NCI-H748 treated with DMSO at 0.1 percent for 48 hours (cell line): ENCODE results near the gene CFAP77.

ENCODE experiments used
- DNase-seq: peaks from one replicate; lab custom pipeline; 2025; lab: John Stamatoyannopoulos, UW

CFAP77 gene

DNA sequence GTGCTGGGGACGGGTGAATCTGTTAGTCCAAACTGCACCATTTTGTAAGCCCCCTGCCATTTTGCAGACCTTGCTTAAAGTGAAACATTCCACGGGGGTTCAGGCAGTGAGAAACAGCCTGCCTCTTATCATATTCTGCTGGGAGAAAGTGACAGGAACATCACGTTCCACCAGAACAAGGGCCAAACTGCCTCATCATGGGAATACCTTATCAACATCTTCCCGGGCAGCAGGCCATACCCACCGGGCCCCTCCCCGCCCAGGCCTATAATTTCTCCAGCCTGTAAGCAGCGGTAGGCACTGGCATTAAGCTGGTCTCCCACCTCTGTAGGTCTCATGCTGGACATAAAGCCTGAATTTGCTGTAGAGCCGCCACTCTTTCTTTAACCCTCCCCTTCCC lies 1.5 kb upstream of the CFAP77 start:
- no peak for DNase-seq

- no peak for DNase-seq
These were observed 631 bp downstream of the CFAP77 start for GRCh38 chr9:132410642-132411041.

DNA sequence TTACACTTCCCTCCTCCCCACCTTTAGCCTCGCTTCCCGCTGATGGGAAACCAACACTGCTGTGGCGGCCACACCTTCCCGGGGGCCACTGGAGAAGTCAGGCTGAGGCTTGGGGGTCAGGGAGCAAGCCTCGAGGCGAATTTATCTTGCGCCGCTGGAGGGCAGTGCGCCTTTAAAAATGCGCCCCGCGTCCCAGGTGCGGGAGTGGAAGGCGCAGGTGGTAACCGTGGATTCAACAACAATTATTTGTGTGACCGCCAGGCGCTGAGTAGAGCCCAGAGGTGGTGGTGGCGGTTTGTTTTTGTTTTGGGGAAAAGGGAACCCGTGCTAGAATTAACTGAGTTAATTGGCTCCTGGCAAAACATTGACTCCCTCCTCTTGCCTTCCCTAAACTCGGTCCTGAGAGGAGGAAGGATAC lies 1.1 kb downstream of the CFAP77 start:
- peak; percentile 68 for DNase-seq

DNA sequence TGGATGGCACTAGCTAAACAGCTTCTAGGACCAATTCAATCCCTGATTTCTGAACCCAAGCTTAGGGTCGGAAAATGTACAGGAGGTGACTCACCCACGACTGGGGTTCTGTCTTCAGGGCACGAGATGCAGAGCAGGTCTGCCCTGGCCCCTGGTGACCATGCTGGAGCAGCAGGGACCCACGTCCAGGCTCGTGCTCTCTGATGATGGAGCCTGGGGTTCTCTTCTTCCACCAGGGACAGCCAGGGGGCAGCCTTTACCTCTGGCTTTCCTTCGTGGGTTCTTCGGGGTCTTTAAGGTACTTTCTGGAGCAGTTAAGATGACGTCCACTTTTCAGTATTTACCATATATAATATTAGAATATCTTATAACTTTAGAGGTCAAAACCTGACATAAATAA lies 2.1 kb downstream of the CFAP77 start:
- peak; percentile 21 for DNase-seq

DNA sequence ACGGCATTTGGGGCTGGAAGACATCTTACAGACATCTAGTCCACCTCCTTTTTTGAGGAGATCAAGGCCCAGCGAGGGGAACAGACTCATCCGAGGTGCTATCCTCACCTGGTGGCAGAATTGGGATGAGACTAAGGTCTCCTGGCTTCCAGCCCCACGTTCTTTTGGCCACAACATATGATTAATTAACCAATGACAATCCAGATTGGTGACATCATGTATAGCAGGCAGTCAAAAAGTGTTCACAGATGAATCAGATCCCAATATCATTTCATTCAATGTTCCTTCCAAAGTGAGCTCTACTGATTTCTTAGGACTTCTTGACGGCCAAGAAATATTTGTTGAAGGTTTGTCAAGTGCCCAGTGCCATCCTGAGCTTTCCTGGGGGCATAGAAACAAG lies 3.9 kb downstream of the CFAP77 start:
- no peak for DNase-seq

DNA sequence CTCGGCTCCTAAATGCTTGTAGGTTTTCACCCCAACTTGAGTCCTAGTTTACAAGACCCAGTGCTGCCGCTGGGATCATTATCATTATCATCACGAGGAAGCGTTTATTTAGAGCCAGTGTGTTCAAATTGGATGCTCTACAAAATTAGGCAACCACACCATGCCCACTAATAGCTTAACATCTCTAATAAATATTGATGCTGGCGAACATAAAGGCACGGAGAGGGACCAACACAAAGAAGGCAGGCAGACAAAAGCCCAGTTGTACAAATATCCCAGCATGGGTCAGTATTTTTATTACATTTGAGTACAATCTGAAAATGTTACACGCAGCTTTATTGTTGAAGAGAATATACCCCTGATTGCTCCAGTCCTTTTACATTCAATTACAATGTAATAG lies 4.7 kb downstream of the CFAP77 start:
- peak; percentile 79 for DNase-seq

- DNase-seq, result peak; percentile 42
These were observed 5.2 kb downstream of the CFAP77 start for GRCh38 chr9:132415181-132415580.

GRCh38 chr9:132418726-132419363 lies 8.8 kb downstream of the CFAP77 start:
- DNase-seq, result peak; percentile 20

GRCh38 chr9:132422574-132422973 lies 12.6 kb downstream of the CFAP77 start:
- no peak for DNase-seq

DNA sequence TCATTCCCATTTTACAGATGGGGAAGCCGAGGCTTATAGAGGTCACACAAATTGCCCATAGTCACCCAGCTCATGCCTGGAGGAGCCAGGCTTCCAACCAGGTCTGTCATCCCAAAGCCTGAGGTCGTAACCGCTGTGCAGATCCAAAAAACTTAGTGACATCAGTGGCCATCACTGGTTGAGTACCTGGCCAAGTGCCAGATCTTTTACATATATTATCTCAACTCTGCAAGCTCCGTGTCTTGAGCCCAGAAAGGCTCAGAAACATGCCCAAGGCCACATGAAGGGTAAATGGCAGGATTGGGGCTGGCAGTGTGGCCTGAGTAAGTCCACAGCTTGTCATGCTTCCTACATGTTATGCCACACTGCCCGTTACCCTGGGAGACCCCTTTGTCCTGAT lies 13.5 kb downstream of the CFAP77 start:
- no peak for DNase-seq

DNA sequence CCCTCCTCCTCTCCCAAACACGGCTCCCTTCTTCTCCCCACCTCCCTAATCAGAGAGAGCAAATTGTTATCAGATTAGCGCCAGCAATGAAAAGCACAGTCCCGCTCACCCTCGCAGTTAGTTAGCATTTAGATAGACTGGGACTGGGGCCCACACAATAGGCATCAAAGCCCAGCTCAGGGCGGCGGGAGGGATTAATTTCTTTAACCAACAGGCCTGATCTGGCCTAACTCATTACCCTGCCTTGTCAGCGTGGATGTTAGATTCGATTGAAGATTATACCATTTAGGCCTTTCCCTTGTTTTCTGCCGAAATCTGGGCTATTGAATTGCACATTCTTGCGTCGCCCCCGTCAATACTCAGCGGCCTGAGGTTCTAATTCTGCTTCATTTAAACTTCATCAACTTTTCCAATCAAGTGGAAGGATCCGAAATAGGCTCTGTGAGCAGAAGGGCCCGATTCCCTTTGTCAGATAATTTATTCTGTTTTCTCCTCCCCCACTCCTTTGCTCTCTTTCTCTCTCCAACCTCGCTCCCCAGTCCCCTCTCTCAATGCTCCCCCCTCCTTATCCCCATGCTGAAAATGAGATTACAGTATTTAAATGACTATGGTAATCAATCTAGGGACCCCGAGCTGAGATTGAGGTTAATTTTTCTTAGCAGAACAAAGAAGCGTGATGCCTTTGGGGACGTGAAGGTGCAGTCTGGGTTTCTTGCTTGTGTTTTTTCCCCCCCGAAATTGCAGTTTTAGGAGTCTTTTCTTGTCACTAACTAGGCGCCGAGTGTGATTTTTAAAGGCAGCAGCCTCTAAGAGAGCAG lies 15.1 kb downstream of the CFAP77 start:
- DNase-seq, result no peak

DNA sequence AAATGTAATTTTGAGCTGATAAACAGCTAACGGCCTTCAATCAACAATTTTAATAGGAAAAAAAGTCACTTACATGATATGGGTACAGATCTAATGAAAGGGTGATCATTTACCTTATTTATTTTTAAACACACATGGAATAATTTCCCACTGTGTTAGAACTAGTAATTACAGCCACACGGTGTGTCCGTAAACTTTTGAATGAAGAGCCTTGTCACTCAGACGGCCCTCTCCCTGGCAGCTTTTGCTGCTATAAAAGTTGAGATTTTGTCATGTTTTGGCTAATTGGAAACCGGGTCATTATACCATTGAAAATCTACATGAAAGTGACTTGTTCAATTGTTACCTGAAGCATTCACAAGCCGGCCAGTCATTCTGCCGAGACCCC lies 15.7 kb downstream of the CFAP77 start:
- DNase-seq, result no peak

DNA sequence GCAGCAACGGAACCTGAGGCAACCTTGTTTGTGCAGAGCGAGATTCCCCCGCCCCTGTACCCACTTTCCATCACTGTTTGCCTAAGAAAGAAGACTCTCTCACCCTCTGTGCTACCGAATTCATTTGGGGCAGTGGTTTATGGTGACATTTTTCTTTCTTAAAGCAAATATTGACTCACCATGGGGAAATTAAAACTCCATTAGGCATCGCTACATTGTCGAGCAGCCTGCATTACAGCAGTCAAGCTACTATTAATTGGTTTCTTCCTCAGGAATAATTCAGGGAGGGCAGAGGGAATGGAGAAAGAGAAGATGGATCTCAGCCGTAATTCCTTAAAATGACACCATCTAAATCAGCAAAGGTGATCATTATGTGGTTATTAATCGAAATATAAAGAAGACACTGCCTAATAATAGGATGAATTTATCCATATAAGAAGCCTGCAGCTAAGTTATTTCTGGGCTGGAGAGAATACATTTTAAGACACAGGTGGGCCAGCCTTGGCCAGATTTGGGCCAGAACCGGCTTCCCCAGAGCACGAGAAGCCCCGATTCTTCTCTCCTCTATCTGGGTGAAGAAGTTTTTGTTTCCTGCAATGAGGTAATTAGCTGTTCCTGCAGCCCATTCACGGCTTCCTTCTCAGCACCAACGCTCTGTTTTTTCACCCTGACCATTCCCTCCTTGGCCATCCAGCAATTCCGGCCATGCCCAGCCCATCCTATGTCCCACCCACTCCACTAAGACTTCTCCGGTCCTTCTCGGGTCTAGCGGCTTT lies 16.8 kb downstream of the CFAP77 start:
- peak; percentile 75 for DNase-seq

DNA sequence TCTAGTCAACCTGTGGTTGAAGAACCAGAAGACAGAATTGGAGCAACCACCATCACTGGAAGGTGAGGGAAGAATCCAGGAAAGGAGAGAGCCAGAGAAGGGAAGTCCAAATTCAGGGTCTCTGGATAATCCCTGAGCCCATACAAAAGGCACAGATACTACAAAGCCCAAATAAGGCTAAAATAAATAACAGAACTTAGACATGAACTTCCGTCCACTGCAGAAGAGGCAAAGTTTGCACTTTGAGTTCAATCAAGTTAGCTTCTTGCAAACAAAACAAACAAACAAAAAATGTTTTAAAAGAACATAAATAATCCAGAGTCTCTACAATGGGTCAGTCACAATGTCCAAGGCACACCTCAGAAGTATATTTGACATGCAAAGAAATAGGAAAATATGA lies 21.0 kb downstream of the CFAP77 start:
- DNase-seq, result no peak

GRCh38 chr9:132434881-132435280 lies 24.9 kb downstream of the CFAP77 start:
- no peak for DNase-seq

GRCh38 chr9:132439153-132439552 lies 29.1 kb downstream of the CFAP77 start:
- DNase-seq, result no peak

DNA sequence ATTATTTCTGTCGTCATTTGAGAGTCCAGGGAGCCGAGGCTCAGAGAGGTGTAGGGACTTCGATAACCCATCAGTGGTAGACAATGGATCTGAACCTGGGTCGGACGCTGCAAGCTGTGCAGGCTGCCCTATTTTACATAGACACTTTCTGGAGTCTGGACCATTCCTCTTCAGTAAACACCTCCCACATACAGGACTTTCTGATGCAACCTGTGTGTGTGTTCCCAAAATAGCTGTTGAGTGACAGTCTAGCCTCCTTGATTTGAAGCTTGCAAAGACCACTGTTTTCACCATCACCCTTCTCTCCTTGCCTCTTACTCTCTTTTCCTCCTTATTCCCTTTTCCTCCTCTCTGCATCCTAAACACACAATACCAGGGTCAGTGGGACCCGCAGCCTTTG lies 30.7 kb downstream of the CFAP77 start:
- DNase-seq, result no peak

DNA sequence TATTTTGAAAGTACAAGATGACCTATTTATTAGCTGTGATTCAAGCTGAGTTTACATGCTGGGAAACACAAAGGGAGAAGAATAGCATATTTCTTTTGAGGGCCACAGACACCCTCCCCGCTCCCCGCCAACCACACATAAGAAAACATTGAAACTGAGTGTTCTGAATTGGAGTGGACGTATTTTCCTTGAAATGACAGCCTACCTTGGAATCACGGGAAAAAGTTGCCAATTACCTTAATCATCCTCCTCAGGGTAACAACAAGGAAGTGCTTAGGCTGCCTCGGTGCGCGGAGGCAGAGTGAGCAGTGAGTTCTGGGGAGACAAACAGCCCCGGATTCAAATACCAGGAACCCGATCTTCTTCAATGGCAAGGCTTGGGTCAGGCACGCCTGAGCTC lies 31.4 kb downstream of the CFAP77 start:
- DNase-seq, result no peak

DNA sequence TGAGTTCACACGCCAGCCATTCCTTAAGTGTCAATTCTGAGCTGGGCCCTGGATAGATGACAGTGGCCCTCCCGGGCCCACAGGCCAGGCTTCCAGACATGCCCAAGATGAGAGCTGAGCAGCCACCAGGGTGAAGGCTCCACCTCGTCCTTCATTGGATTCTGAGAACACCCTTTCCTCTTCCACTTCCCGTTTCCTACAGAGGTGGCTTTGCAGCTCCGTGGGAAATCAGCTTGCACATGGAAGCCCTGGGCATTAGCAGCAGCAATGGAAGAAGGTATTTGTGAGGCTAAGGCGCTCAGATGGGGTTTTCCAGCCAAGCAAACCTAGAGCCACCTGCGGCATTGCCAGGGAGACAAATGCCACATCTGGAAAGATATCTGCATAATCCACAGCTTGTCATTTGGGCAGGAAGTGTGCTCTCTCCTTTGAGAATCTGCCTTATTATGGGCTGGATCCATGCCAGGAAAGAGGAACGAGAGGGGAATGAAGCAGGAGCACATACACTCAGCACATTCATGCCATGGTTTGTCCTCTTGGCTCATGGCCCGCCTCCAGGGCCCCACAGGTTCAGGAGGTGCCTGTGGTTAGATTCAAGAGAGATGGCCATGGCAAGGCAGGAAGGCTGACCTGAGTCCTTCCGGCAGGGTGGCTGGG lies 34.1 kb downstream of the CFAP77 start:
- no peak for DNase-seq

DNA sequence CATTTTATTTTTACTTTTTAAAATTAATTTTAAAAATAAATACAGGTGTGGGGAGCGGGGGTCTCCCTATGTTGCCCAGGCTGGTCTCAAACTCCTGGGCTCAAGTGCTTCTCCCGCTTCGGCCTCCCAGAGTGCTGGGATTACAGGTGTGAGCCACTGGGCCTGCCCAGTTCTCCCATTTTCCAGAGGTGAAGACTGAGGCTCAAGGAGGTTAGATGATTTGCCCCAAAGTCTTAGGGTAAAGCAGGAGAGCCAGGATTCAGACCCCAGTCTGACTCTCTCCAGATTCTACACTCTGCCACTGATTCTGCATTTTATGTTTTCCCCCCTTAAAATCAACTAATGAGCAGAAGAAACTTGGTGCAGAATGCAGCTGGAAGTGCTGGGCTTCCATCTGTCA lies 36.9 kb downstream of the CFAP77 start:
- no peak for DNase-seq

DNA sequence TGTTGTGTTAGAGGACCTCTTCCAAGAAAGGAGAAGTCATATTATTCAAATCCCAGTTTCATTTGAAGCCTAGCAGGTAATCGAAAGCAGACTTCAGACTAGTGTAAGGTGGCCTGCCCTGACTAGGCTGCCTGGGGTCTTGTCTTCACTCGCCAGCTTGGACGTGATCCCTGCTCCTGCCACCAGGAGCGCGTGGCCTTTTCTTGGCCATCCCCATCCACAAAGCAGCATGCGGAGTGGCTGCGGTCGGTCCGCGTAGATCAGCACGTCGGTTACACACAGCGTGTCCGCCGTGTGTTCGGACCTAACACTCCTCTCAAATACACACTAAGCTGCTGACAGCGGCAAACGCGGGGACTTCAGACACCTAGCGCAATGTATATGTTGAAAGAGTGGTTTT lies 37.3 kb downstream of the CFAP77 start:
- DNase-seq, result no peak

GRCh38 chr9:132447902-132448301 lies 37.9 kb downstream of the CFAP77 start:
- DNase-seq, result no peak
